Stimulated activated CD4-positive, alpha-beta T cell treated with anti-CD3 and anti-CD28 coated beads, Interleukin-1b, Interleukin-23, amount 100 ng/mL, for 1 hour (primary cell): ENCODE results near the gene NKTR.
A peak's percentile ranks its signal among the peaks of the same experiment; 100 is the strongest.
"Not testable (repeated sequence)": the region's sequence is repeated elsewhere in the genome, so short reads cannot be mapped to it uniquely, and the experiment has no call there.

ENCODE experiments used
- DNase-seq, 2 donors: peaks; one replicate each; pipeline ENCODE4 v3.0.0-alpha.2; 2020; ENCODE audit warnings: low read depth in 2 of 2

Gene NKTR

GRCh38 chr3:42600111-42600957, at the start of gene NKTR:
Gene NKTR, plus strand, starts transcription at chr3:42600686. Its CDS starts 321 bp downstream, at chr3:42601007.
- peak; percentile 99 for DNase-seq

DNA sequence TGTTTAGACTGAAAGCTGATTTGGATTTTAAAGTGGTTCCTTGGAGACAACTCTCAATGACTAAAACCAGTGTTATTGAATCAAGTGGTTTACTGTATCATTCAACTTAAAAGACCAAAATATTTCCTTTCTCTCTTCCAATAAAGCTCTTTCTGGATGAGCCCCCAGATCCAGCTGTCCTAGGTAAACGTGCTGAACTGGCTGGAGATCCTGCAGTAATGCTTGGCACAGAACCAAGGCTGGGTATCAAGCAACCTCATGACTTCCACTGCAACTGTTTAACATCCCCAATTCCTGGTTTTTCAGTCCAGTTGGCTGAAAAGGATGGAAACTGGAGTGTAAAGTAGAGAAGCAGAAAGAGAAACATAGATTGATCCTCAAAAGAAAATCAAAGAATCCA, 47.7 kb upstream of the NKTR start:
- DNase-seq = no peak

DNA sequence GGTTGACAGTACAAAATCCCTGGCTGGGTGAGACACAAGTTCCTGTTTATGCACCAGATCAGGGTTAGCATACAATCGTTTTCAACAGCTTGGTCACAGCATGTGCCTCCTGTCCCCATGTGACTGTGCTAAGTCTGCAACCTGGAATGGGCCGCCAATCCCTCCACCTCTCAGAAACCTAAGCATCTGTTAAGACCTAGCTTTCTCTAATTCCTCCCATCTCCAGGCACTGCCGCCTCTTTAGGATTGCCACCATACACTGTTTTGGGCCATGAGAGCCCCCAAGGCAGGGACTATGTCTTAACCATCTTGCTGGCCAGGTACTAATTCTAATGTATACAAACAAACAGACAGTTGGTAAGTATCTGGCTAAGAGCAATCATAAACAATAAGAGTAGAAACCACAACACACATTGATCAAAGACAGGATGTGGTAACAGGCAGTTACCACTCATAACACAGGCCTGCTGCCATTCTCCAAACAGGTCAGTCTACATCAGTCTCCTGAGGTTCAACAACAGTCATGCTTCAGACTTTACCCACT, 44.3 kb upstream of the NKTR start:
- DNase-seq = no peak

- DNase-seq = not testable (repeated sequence)
These were observed 43.7 kb upstream of the NKTR start for GRCh38 chr3:42556817-42557216.

GRCh38 chr3:42557854-42558253, 42.6 kb upstream of the NKTR start:
- DNase-seq = no peak

GRCh38 chr3:42562047-42562907, 38.2 kb upstream of the NKTR start:
- no peak for DNase-seq

GRCh38 chr3:42569593-42570142, 30.8 kb upstream of the NKTR start:
- DNase-seq = no peak

GRCh38 chr3:42572278-42572677, 28.2 kb upstream of the NKTR start:
- no peak for DNase-seq

- no peak for DNase-seq
These were observed 25.2 kb upstream of the NKTR start for GRCh38 chr3:42575137-42575741.

DNA sequence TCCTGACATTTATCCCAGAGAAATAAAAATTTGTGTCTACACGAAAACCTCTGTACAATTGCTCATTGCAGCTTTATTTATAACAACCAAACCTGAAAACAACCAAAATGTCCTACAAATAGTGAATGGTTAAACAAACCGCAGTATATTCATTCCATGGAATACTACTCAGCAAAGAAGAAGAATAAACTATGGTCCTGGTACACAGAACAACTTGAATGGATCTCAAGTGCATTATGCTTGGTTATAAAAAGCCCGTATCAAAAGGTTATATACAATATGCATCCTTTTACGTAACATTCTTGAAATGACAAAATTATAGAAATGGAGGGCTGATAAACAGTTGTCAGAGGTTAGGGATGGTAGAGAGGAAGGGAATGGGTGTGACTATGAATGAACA, 22.4 kb upstream of the NKTR start:
- no peak for DNase-seq

GRCh38 chr3:42579346-42579745, 21.1 kb upstream of the NKTR start:
- DNase-seq = not testable (repeated sequence)

DNA sequence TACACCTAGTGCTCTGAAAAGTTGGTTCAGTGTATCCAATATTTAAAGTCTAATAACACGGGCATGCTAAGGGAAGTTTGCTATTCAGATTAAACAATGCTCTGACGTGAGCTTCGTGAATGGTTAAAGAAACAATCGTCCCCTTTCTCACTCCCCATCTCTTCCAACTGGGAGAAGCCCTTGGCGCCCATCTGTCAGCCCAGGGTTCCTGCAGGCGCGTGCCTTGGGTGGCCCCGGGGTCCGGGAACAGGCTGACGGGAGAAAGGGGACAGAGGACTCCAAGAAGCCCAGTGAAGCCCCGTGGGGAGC, 19.1 kb upstream of the NKTR start:
- no peak for DNase-seq

GRCh38 chr3:42581709-42582473, 18.6 kb upstream of the NKTR start, which contains the start of gene SEC22C:
Gene SEC22C, minus strand, starts transcription at chr3:42581967. Its CDS starts 12,921 bp downstream, at chr3:42569046.
- peak; percentile 83 to 91 for DNase-seq

GRCh38 chr3:42582474-42583070, 17.9 kb upstream of the NKTR start:
- DNase-seq = no peak

DNA sequence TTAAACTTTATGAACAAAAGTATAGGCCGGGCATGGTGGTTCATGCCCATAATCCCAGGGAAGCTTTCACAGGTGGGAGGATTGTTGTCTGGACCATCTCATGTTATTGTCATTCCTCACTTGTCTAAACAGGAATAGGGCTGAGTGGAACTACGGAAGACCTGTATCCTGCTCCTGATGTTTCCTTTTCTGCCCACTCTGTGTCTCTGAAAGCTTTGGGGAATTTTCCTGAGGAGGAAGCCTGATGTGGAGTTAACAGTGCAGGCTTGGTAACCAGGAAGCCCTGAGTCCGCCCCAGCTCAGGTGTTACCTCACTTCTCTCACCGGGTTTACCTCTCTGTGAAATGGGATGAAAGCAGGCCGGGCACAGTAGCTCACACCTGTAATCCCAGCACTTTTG, 11.9 kb upstream of the NKTR start:
- no peak for DNase-seq

DNA sequence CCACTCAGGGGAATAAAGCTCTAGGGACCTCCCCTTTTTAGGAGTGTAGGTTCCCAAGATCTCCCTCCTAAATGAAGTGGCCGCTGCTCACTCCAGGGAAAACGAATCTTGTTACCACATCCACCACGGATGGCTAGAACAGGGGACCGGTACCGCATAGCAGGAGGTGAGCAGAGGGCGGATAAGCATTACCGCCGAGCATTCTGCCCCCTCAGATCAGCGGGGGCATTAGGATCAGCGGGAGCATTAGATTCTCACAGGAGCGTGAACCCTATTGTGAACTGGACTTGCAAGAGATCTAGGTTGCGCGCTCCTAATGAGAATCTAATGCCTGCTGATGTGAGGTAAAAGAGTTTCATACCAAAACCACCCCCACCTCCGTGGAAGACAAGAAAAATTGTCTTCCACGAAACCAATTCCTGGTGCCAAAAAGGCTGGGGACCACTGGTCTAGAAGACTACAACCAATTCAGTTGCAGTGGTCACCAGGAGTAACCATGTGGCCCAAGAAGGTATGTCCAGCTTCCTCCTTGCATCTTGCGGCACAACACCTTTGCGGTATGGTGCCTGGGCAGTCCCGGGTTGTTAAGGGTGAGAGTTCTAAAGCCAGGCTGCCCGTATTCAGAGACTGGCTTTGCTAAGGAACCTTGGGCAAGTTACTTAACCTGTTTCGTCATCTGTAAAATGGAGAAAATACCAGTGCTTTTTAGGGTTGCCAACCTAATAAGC, 10.9 kb upstream of the NKTR start:
- DNase-seq = no peak

- no peak for DNase-seq
These were observed 9.3 kb upstream of the NKTR start for GRCh38 chr3:42590989-42591756.

DNA sequence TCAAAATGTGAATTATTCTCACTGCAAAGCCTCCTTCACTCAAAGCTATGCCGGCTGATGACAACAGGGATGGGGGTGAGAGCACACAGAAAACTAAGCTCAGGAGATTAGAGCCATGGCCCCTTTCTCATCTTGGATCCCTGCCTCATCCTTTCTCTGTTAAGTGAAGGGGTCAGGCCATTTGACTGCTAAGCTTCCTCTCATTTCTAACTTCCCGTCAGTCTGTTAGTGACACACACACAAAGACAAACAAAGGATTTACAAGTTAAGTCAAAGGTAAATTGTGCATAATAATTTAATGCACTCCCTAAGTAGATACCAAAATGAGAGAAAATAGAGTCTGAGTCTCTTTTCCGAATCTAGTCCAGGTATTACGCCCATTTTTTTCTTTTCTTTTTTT, 8.7 kb upstream of the NKTR start:
- no peak for DNase-seq

GRCh38 chr3:42593635-42594034, 6.9 kb upstream of the NKTR start:
- no peak for DNase-seq
